AG04450 (cell line): Measurements from ENCODE around the gene IL20RB. TPM values are rescaled to one million over a fixed set of nuclear protein-coding genes. Genes with fewer than 3 reads are reported as not detected.

Experiments
- CTCF ChIA-PET: fragments of 300-600, 350-600 bp; formaldehyde crosslinking; extraction: SDS; loops from one replicate; lab custom pipeline; 2022; ENCODE audit warnings: antibody characterized with exemption, inconsistent platforms; lab: Charles Lee
- POLR2A ChIA-PET: fragments of 350-600 bp; formaldehyde crosslinking; extraction: SDS; loops from one replicate; lab custom pipeline; 2021; ENCODE audit warnings: antibody characterized with exemption, inconsistent platforms; lab: Yijun Ruan, JAX
- DNase-seq: peaks from one replicate; pipeline ENCODE4 v3.0.0-alpha.2; 2011; ENCODE audit warnings: low read depth, low spot score
- H3K27ac ChIP-seq: one replicate; pipeline ENCODE4 v1.5.1; 2012; ENCODE audit warnings: low read depth, low read length, control low read depth
- H3K27me3 ChIP-seq: one replicate; pipeline ENCODE4 v1.6.0; 2012; ENCODE audit warnings: low read length; ENCODE audit not compliant: control insufficient read depth, insufficient read depth
- H3K4me3 ChIP-seq: 2 replicates; pipeline ENCODE4 v1.5.1; 2011; ENCODE audit warnings: mild to moderate bottlenecking, low read depth, low read length, control low read depth
- H3K9me3 ChIP-seq: 2 replicates; pipeline ENCODE4 v1.5.1; 2012; ENCODE audit warnings: low read length; ENCODE audit not compliant: control insufficient read depth, insufficient read depth
- CTCF ChIP-seq: IDR thresholded peaks from 2 replicates; pipeline ENCODE4 v1.5.1; 2011; ENCODE audit warnings: low read depth, low read length, control low read depth, inconsistent platforms
- polyA plus RNA-seq: library from polyadenylated mRNA; depleted of rRNA; stranded (reverse); fragments of >200 nt; gene quantifications from 2 replicates; pipeline ENCODE4 v1.2.3, GENCODE V29; 2011

Gene IL20RB
- polyA plus RNA-seq, 1 experiment: 2.1 TPM

GRCh38 chr3:136932978-136933772 lies 24.6 kb upstream of the IL20RB start:
- no peak for TF ChIP-seq CTCF
- H3K27me3 ChIP-seq: no peaks in the 10 kb centered on the region
- H3K27ac ChIP-seq: no peak overlapping the region
- H3K9me3 ChIP-seq: no peaks in the 10 kb centered on the region
- DNase-seq: no peak
- H3K4me3 ChIP-seq: no peak overlapping the region
- ChIA-PET POLR2A (no interaction called here), CTCF (no interaction called here)

GRCh38 chr3:136937175-136937574 lies 20.6 kb upstream of the IL20RB start:
- ChIA-PET CTCF (interaction anchor here (0.5 kb wide), 1 partner anchor 8 kb away, joined by 3 read pairs; no protein-coding TSS in a partner anchor), POLR2A (no interaction called here)
- H3K4me3 ChIP-seq: no peak overlapping the region
- no peak for TF ChIP-seq CTCF
- H3K9me3 ChIP-seq: no peaks in the 10 kb centered on the region
- no peaks in the 10 kb centered on the region for H3K27me3 ChIP-seq
- no peak for DNase-seq
- no peak overlapping the region for H3K27ac ChIP-seq

GRCh38 chr3:136937851-136938250 lies 19.9 kb upstream of the IL20RB start:
- Histone ChIP-seq H3K4me3 (no peak overlapping the region), H3K27ac (no peak overlapping the region), H3K9me3 (no peaks in the 10 kb centered on the region), H3K27me3 (no peaks in the 10 kb centered on the region)
- TF ChIP-seq CTCF: no peak
- POLR2A ChIA-PET: interaction anchor here (0.8 to 1.0 kb wide), 2 partner anchors 43 to 185 kb away, joined by 3 read pairs; no protein-coding TSS in a partner anchor
- CTCF ChIA-PET: interaction anchor here (0.5 kb wide), 1 partner anchor 9 kb away, joined by 3 read pairs; no protein-coding TSS in a partner anchor
- no peak for DNase-seq

- DNase-seq: no peak
These were observed 19.4 kb upstream of the IL20RB start for GRCh38 chr3:136938334-136938733.

More at GRCh38 chr3:136938334-136938733, 19.4 kb upstream of the IL20RB start:
- Histone ChIP-seq H3K27me3 (no peaks in the 10 kb centered on the region), H3K27ac (no peak overlapping the region), H3K9me3 (no peaks in the 10 kb centered on the region), H3K4me3 (no peak overlapping the region)
- no peak for TF ChIP-seq CTCF
- POLR2A ChIA-PET: interaction anchor here (0.8 to 1.0 kb wide), 2 partner anchors 44 to 185 kb away, joined by 3 read pairs; no protein-coding TSS in a partner anchor
- CTCF ChIA-PET: interaction anchor here (1.3 to 1.6 kb wide), 2 partner anchors 76 to 186 kb away, joined by 6 to 7 read pairs; partner anchors contain the start of gene STAG1
